ENCODE results near the gene PBX3. TPM values are rescaled to one million over a fixed set of nuclear protein-coding genes. Genes with fewer than 3 reads are reported as not detected.

Gene PBX3
- total and polyA plus RNA-seq, 9 of the 15 experiments (the other 6 are each of a cell fraction or from before 2014, with no cell fraction given) = 0.14 to 5.8 (median 0.92) TPM

DNA sequence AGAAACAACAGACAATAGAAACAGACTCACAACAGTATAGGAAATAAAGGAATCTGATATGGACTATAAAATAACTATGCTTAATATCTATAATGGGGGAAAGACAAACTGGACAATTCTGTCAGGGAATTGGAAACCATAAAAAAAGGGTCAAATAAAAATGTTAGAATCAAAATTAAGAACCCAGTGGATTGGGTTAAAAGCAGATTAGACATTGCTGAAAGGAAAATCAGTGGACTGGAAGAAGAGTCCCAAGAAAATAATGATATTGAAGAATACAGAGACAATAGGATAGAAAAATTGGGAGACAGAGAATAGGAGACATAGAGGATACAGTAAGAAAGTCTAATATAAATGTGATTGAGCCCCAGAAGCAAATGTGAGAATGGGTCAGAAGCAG, 199.2 kb downstream of the PBX3 start (continued):
- TF ChIP-seq, protein P1, sequence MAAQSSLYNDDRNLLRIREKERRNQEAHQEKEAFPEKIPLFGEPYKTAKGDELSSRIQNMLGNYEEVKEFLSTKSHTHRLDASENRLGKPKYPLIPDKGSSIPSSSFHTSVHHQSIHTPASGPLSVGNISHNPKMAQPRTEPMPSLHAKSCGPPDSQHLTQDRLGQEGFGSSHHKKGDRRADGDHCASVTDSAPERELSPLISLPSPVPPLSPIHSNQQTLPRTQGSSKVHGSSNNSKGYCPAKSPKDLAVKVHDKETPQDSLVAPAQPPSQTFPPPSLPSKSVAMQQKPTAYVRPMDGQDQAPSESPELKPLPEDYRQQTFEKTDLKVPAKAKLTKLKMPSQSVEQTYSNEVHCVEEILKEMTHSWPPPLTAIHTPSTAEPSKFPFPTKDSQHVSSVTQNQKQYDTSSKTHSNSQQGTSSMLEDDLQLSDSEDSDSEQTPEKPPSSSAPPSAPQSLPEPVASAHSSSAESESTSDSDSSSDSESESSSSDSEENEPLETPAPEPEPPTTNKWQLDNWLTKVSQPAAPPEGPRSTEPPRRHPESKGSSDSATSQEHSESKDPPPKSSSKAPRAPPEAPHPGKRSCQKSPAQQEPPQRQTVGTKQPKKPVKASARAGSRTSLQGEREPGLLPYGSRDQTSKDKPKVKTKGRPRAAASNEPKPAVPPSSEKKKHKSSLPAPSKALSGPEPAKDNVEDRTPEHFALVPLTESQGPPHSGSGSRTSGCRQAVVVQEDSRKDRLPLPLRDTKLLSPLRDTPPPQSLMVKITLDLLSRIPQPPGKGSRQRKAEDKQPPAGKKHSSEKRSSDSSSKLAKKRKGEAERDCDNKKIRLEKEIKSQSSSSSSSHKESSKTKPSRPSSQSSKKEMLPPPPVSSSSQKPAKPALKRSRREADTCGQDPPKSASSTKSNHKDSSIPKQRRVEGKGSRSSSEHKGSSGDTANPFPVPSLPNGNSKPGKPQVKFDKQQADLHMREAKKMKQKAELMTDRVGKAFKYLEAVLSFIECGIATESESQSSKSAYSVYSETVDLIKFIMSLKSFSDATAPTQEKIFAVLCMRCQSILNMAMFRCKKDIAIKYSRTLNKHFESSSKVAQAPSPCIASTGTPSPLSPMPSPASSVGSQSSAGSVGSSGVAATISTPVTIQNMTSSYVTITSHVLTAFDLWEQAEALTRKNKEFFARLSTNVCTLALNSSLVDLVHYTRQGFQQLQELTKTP (IDR thresholded peaks at IDR 0.05; ENCODE audit: low read depth in 1 of 2, partially characterized antibody in 2 of 2) = no peak
- TF ChIP-seq TRIM24 (IDR thresholded peaks at IDR 0.05) (no peak), NONO (IDR thresholded peaks at IDR 0.05; ENCODE audit: low read depth in 2 of 2, low read length in 1 of 2) (no peak), MTA3 (IDR thresholded peaks at IDR 0.05; ENCODE audit: borderline replicate concordance) (no peak), XRCC3 (IDR thresholded peaks at IDR 0.05) (no peak)

DNA sequence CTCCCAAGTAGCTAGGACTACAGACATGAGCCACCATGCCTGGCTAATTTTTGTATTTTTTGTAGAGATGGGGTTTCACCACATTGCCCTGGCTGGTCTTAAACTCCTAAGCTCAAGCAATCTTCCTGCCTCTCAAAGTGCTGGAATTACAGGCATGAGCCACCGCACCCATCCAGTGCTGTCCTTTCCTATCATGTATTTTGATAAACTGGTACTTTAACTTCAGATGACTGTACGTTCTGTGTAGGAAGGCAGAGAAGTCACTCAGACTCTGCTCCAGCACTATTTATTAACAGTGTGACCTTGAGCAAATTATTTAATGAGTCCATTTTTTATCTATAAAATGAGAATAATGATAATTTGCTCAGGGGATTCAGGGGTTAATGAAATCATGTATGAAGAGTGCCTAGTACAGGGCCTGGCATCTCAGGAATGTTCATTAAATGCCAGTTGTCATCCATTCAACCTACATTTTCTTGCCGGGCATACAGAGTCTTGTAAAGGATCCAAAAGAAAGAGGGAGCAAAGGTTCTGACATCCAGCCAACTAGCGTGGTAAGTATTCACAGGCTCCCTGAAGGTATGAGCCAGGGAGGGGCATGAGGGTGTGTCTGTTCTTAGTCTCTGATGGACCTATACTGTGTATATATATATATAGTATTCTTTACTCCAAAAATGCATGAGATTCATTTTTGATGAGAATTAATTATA, 201.9 kb downstream of the PBX3 start:
- Histone ChIP-seq H2AFZ (ENCODE audit: low read depth, low read length) (no peak overlapping the region), H3K79me2 (ENCODE audit: control insufficient read depth, insufficient read depth, low read length) (no peaks in the 10 kb centered on the region), H3K9me1 (ENCODE audit: control insufficient read depth, insufficient read depth, low read length) (no peaks in the 10 kb centered on the region), H4K20me1 (replicated peaks; ENCODE audit: control insufficient read depth, insufficient read depth, low read length) (no peaks in the 10 kb centered on the region), H3K27me3 (ENCODE audit: control insufficient read depth in 2 of 2, insufficient read depth in 2 of 2, low read length in 2 of 2) (peaks cover 0 to 4% of the 10 kb centered on the region in 2 experiments; a peak in 1 of 5 replicates), H3K9me3 (replicated peaks; ENCODE audit: control insufficient read depth, insufficient read depth, low read depth, low read length) (no peaks in the 10 kb centered on the region), H3K36me3 (ENCODE audit: control insufficient read depth, insufficient read depth, low read length) (no peaks in the 10 kb centered on the region), H3K9ac (ENCODE audit: insufficient read depth in 1 of 2, low read depth in 2 of 2, low read length in 2 of 2) (no peak overlapping the region), H3K4me1 (replicated peaks in 1 of 2; ENCODE audit: control insufficient read depth in 2 of 2, insufficient read depth in 2 of 2, low read length in 2 of 2) (no peaks in the 10 kb centered on the region), H3K27ac (ENCODE audit: extremely low read depth, low read depth, low read length) (no peak overlapping the region), H3K4me3 (no peak overlapping the region), H3K4me2 (ENCODE audit: insufficient read depth, low read length) (no peak overlapping the region)
- no peak for FAIRE-seq
- no TSS peak for BruUV-seq (replicated peaks)
- no peak for ATAC-seq
- POLR2A ChIA-PET = no interaction called here
- CTCF ChIA-PET (ENCODE audit: low intra/inter-chr PET ratio) = no interaction called here
- in situ Hi-C loops (cut with MboI) (no loop called here), intact Hi-C loops (cut with micrococcal nuclease) (no loop called here)
- no peak for DNase-seq (ENCODE audit: extremely low read depth in 1 of 4, low spot score in 3 of 4)
- TF ChIP-seq, protein P2, sequence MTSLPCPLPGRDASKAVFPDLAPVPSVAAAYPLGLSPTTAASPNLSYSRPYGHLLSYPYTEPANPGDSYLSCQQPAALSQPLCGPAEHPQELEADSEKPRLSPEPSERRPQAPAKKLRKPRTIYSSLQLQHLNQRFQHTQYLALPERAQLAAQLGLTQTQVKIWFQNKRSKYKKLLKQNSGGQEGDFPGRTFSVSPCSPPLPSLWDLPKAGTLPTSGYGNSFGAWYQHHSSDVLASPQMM (CRISPR knock-in tag; IDR thresholded peaks at IDR 0.05) = no peak
- TF ChIP-seq GABPB1 (CRISPR knock-in tag; IDR thresholded peaks at IDR 0.05) (no peak), U2AF2 (optimal IDR thresholded peaks at IDR 0.05; ENCODE audit: low read depth, low read length) (no peak), ARHGAP35 (IDR thresholded peaks at IDR 0.05; ENCODE audit: partially characterized antibody) (no peak)
- WGBS (ENCODE audit: insufficient coverage, low coverage, missing lambda C conversion rate) = 2% methylated on average over 4 of the region's 4 CpGs
